NCI-H2081 treated with DMSO at 0.1 percent for 48 hours (cell line): ENCODE measurements around the gene LCE3D.
"Not testable (repeated sequence)": the region's sequence is repeated elsewhere in the genome, so short reads cannot be mapped to it uniquely, and the experiment has no call there.

Experiments used
- DNase-seq: peaks from one replicate; lab custom pipeline; 2025; lab: John Stamatoyannopoulos, UW

The LCE3D gene

DNA sequence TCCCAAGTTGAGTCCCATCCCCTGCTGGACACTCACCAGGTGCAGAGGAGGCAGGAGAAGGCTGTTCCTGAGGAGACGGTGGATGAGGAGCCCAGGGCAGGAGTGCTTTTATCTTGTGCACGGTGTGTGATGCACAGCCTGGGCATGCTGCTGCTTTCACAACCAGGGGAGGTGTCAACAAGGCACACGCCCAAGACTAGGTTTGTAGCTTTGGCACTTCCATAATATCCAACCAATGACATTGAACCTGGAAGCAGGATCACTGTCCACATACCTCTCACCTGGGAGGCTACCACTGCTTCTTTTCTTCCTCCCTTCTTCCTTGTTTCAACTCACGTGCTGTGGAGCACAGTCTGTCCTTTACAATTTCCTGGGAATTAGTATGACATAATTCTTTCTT is at the start of gene LCE3D:
Gene LCE3D, minus strand, starts transcription at position 84 of the 400 bp plus-strand sequence. CDS start 580 bp downstream, outside the sequence.
- DNase-seq, result no peak

DNA sequence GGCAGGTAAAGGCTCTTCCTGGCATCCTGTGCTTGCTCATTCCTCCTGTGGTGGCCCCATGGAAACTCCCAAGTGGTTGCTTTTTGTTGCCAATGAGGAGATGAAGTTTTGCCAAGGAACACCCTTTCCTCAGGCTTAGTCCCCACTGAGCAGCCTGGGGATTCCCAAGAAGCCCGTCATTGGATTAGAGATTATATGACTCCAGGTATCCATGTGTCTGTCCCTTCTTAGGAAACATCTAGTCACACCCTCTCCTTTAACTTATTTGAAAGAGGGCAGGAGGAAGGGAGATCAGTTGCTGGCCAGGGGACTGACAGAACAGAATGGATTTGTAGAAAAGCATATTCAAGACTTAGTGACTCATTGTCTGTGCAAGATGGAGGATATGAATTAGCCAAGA is 46.4 kb upstream of the LCE3D start:
- no peak for DNase-seq

- DNase-seq, result no peak
These were observed 43.0 kb upstream of the LCE3D start for GRCh38 chr1:152623203-152623844.

DNA sequence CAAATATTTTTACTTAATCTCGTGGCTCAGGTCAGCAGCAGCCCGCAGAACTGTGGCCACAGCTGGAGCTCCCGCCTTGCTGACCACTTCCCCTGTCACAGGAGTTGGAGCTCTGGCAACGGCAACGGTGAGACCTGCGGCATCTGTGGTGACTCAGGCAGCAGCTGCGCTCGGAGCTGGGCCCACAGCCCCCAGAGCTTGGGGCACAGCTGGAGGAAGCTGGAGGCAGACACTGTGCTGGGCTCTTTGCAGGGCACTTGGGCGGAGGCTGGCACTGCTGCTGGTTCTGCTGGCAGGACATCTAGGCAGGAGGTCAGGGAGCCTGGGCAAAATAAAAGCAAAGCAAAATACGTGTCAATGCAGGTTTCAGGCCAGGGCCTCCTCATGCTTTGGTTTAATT is 42.5 kb upstream of the LCE3D start, which contains the start of gene LCE3A:
Gene LCE3A, minus strand, starts transcription at position 301 of the 400 bp plus-strand sequence. Its CDS starts 0 bp downstream, at position 301.
- no peak for DNase-seq

GRCh38 chr1:152621993-152622392 is 41.7 kb upstream of the LCE3D start:
- no peak for DNase-seq

GRCh38 chr1:152613511-152613910 is 33.2 kb upstream of the LCE3D start, which contains the start of gene LCE3B:
LCE3B (plus strand) TSS chr1:152613811; CDS start chr1:152613811, 0 bp downstream.
- no peak for DNase-seq

DNA sequence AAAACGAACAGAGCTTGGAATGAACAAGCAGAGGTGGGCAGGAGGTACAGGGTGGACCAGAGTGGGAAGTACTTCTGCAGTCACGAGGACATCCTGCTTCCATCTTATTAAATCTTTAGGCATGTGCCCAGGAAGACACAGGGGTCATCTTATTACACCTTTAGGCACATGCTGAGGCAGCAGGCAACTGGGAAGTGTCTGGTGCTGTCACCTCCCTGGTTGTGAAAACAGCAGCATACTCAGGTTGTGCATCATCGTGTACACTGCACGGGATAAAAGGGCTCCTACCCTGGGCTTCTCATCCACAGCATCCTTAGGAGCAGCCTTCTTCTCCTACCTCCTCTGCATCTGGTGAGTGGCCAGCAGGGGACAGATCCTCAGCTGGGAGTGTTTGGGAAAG is 19.6 kb upstream of the LCE3D start, which contains the start of gene LCE3C:
Gene LCE3C, plus strand, starts transcription at position 301 of the 400 bp plus-strand sequence. CDS start 498 bp downstream, outside the sequence.
- no peak for DNase-seq

DNA sequence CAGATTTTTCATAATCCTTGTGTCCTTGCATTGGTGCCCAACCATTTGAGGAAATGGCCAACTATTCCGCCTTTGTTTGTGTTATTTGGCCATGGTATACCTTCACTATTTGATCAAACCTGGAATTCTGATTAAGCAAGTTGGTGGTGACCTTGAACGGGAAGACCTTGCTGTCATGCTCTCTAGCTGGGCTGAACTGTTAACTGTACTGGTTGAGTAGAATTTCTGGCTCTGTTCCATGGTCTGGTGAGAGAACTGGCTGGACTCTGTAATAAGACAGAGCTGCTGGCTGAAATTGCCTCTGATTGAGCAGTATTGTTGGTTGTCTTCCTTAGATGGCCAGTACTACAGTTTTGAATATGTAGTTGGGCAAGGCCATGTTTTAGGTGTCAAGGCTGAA is 16.7 kb upstream of the LCE3D start:
- DNase-seq, result no peak

DNA sequence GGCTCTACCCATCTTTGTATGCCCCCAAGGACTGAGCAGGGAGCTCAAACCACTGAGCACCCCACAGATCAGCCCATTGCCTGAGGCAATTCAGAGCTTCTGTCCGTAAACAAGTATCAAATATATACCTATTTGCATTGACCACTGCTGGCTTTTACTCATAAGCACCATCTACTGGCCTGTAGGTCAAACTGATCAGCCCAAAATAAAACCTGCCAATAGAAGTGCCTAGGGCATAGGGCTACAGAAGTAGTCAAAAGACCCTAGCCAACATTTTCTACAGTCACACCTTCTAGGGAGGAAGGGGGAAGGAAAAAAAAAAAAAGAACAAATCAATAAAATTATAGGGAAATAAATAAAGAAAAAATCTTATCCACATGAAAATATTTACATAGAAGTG is 5.3 kb upstream of the LCE3D start:
- no peak for DNase-seq

DNA sequence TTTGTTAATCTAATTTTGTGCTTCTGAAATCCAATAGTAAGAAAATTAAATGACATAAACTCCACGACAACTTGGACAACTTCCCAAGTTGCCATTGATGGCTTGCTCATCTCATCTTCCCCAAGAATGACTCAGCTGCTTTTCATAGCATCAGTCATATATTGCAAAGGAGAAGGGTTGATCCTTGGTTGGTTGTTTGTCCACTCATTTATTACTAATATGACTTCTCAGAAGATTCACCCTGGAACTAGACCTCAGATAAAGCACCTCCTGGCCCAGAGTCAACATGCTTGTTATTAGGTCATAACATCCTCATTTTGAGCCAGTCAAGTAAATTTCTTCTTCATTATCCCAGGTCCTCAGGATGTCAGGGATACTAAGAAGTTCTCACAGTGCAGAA is 2.3 kb upstream of the LCE3D start:
- DNase-seq, result no peak

DNA sequence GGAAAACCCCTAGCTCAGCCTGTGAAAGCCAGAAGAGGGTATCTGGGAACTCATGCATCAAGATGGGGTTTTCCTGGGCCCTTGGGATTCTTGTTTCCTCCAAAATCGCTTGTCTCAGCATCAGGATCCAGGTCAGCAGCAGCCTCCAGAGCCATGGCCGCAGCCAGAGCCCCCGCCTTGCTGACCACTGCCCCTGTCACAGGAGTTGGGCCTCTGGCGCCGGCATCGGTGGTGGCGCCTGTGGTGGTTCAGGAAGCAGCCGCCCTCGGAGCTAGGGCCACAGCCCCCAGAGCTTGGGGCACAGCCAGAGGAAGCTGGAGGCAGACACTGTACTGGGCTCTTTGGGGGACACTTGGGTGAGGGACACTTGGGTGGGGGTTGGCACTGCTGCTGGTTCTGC is 790 bp downstream of the LCE3D start:
- not testable (repeated sequence) for DNase-seq

DNA sequence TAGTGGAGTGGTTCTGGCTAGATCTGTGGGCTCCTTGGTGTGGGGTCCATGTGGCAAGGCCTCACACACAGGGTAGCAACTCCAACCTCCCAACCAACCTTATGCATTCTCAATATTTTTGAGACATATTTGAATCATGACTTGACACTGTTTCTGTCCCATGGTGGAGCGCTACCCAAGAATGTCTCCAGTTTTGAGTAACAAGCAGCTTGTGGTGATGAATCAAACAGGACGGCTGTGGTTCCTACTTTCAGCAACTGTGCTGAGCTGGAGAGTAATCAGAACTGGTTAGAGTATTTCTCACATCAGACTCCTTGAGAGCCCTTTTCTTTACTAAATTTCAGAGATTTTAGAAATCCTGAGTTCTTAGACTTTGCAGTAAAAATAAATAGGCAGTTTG is 3.1 kb downstream of the LCE3D start:
- DNase-seq, result no peak

- DNase-seq, result no peak
These were observed 13.6 kb downstream of the LCE3D start, which contains the start of gene LCE3E for GRCh38 chr1:152566681-152567080. LCE3E (minus strand) TSS chr1:152566780; CDS start chr1:152566208, 572 bp downstream.

GRCh38 chr1:152565535-152566215 is 14.6 kb downstream of the LCE3D start:
- DNase-seq, result no peak

DNA sequence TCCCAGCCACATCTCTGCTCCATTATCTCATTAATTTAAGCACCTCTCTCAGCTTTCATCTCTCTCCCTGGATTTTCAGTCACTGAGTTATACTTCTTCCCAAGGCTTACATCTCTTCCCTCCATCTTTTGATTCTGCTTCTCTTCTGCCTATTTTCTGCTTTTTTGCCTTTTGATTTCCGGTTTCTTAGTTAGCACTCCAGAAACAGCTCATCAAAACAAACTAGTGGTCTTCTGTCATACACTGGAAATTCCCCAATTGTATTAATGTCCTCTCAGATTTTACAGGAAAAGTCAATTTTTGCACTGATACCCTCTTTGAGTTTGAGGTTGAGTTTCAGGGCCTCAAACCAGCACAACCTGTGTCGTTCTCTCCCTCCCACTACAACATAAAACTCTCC is 15.2 kb downstream of the LCE3D start:
- DNase-seq, result no peak

DNA sequence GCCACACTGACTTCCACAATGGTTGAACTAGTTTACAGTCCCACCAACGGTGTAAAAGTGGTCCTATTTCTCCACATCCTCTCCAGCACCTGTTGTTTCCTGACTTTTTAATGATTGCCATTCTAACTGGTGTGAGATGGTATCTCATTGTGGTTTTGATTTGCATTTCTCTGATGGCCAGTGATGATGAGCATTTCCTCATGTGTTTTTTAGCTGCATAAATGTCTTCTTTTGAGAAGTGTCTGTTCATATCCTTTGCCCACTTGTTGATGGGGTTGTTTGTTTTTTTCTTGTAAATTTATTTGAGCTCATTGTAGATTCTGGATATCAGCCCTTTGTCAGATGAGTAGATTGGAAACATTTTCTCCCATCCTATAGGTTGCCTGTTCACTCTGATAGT is 32.0 kb downstream of the LCE3D start:
- DNase-seq, result not testable (repeated sequence)

DNA sequence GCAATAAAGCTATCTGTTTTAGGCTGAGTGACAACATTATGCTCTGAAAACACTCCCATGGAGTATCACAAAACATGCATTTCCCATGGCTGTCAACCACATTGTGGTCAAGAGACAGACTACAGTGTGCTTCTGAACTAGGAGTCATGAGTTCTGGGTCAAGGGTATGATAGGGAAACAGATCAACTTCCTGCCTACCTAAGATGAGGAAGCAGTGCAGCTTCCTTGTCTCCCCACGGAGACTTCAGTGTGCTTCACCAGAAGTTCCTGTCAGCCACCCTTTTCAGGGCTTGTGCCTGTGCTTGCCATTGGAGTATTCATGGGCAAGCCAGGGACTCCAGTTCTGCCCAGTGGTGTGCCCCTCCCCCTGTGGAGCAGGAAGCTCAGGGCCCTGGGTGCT is 33.6 kb downstream of the LCE3D start:
- DNase-seq, result no peak

DNA sequence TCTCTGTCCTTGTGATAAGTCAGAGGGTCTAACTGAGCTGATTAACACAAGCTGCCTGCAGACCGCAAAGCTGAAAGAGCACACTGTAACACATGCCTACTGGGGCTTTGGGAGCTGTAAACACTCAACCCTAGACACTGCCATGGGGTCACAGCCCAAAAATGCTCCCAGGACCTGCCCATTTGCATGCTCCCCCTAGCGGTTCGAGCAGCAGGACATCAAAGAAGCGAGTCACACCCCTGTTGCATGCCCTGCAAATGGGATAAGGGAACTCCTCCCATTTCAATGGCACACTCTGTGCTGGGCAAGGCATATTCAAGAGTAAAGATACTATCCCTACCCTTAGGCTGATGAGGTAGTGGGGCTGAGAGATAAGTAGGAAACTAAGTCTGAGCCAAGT is 36.5 kb downstream of the LCE3D start:
- no peak for DNase-seq

DNA sequence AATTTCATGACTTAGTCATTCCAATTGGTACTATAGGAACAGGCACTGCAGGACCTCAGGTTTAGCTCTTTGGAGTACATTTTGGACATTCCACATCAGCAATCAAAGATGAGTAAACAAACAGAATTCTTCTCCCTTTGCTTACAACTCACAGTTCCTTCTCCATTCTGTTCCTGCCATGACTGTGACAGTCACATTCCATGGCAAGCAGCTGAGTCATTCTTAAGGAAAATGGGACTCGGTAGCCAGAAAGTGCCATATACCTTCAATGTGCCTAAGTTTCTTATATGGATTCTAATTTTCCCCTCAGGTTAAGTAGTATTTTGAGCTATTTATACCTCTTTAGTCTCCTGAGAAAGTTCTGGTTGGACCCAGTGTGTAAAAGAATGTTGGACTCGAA is 40.4 kb downstream of the LCE3D start:
- no peak for DNase-seq

DNA sequence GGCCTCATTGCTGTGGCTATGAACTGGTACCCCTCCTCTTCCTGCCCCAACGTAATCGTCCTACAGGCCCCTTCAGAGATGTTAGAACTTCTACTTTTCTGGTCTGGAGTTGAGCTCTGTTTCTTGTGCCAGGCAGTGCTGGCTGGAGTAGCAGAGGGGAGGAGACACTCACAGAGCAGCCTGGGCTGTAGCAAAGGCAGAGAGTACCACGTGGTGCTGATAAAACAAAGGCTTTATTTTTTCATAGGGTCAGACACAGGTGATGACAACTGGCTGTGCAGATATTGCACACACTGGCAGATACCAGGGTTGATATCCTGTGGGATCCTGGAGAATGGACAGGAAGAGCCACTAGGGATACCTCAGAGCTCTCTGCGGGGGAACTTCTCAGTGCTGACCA is 42.8 kb downstream of the LCE3D start:
- no peak for DNase-seq

DNA sequence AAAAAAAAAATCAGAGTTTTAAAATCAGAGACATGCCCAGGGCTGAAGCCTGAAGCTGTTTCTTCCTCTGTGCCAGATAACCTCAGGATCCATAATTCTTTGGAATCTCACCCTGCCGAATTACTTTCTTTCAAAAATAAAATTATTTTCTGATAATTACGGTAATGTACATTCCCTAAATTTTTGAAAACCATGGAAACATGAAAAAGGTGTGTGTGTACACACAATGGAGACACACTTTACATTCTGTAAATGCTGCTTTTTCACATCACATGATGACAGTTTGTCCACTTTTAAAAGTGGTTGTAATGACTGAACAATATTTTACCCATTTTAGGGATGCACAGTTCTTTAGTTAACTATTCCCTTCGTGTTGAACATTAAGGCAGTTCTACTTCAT is 44.5 kb downstream of the LCE3D start:
- no peak for DNase-seq

- no peak for DNase-seq
These were observed 46.9 kb downstream of the LCE3D start for GRCh38 chr1:152533327-152533938.
